Measurements from ENCODE around the gene SLC6A3.
A peak's percentile ranks its signal among the peaks of the same experiment; 100 is the strongest.

The SLC6A3 gene

GRCh38 chr5:1419476-1420210 lies 25.6 kb downstream of the SLC6A3 start:
- DNase-seq, result no peak

DNA sequence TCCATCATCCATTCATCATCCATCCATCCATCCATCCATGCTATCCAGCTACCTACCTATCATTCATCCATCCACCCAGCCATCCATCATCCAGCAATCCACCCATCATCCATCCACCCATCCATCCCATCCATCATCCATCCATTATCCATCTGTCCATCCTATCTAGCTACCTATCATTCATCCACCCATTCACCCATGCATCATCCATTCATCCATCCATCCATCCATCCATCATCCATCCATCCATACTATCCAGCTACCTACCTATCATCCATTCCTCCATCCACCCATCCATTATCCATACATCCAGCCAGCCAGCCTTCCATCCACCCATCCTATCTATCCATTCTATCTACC lies 26.3 kb downstream of the SLC6A3 start:
- no peak for DNase-seq

GRCh38 chr5:1418238-1418920 lies 26.9 kb downstream of the SLC6A3 start:
- DNase-seq, result no peak

- no peak for DNase-seq
Observed at GRCh38 chr5:1417586-1418225, 27.5 kb downstream of the SLC6A3 start.

GRCh38 chr5:1416856-1417469 lies 28.3 kb downstream of the SLC6A3 start:
- no peak for DNase-seq

DNA sequence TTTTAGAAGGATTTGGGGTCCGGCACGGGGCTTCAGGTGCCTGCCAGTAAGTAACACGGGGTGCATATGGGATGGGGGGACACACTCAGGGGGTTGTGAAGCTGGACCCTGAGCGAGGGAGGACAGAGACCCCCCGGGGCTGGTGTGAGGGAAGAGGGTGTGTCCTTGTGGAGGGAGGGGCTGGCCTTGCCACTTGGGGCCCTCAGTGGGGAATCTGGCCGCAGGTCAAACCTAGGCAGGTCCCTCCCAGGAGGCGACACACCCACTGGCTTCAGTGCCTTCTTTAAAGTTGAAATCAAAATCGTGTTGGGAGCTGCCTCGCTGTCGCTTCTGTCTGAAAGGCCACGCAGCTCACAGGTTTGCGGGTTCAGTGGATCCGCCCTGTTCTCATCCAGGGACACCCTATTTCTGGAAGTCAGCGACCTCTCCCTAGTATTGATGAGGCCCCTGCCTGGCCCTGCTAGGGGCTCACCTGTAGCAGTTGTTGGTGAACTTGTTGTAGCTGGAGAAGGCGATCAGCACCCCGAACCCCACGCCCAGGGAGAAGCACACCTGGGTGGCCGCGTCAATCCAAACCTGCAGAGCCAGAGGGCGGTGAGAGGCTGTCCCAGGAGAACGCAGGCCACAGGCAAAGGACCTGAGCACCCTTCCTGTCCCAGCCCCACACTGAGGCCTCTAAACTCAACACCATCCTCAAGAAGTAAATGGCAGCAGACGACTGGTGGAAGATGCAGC lies 29.4 kb downstream of the SLC6A3 start:
- no peak for DNase-seq

DNA sequence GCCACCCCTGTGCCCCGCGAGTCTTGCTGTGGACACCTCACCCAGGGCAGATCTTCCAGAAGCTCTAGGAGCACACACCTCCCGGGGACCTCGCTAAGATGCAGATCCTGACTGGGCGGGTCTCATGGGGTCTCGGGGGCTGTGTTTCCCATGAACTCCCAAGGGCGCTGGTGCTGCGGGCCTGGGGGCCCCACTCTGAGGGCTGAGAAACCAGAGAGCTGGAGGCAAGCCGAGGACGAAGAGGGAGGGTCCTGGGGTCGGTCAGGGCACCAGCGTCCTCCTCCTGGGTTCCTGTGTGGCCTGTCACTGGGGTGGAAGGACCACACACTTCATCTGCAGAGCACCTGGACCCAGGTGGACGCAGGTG lies 30.2 kb downstream of the SLC6A3 start:
- no peak for DNase-seq

DNA sequence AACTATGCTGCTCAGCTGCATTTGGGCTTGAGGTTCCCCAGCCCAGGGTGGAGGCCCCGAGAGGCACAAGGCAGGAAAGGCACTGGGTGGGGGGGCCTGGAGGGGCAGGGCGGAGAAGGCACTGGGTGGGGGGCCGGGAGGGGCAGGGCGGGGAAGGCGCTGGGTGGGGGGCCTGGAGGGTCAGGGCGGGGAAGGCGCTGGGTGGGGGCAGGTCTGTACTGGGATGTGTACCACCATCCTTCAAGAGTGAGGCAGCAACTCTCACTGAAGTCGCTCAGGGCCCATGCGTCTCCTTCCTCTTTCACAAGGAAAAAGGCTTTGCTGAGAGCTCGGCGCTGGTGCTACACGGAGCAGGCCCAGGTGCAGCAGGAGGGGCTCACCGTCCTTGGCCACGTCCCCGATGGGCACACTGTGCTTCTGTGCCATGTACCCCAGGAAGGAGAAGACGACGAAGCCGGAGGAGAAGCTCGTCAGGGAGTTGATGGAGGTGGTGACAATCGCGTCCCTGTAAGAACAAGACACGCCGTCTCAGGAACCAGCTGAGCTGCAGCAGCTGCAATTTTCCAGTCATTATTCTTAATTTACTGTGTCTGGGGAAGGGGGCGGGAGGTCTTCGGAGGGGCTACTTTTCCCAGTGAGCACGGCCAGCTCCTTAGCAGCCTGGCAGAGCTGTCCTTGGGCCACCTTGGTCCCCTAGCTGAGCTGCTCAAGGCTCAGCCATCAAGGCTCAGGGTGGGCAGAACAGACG lies 30.8 kb downstream of the SLC6A3 start:
- no peak for DNase-seq

DNA sequence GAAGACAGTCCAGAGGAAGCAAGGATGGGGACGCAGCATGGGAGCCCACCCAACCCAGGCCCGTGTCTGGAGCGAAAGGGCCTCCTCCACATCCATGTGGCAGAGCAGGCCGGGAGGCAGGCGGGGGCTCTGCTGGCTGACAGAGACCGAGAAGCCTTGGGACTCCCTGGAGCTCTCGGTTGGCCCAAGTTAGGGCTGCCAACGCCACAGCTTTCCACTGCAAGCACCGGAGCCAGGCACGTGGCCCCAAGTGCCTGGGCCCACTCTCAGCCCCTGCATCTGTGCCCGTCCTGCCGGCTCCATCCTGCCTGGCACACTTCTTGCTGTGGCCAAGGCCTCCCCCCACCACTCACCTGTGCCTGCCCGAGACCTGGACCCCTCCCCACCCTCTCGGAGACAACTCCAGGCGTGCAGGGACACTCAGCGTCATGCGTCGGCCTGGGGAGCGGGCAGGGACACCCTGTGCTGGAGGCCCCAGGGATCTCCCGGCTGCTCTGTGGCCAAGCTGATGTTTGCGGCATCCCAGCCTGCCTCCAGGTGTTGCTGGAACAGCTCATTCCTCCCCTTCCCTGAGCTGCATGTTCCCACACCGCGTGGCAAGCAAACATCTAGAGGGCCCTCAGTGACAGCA lies 31.5 kb downstream of the SLC6A3 start:
- DNase-seq, result no peak

DNA sequence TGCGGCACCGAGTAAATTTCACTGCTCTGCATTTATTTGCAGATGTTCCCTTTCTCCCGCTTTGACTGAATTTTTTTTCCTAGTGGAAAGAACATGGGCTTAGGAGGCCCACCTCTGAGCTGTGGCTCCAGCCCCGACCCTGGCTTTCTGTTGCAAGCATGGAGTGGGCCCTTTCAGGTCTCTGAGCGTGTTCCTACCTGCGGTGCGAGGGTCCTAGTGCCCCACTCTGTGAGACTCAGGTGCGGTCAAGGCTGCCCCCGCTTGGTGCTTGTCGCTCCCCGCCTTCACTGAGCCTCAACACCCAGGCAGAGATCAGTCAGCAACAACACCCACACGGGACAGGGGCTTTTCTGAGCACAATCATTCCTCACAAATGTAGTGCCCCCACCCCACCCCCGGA lies 32.0 kb downstream of the SLC6A3 start:
- DNase-seq, result no peak

GRCh38 chr5:1412621-1413020 lies 32.6 kb downstream of the SLC6A3 start:
- DNase-seq, result no peak

DNA sequence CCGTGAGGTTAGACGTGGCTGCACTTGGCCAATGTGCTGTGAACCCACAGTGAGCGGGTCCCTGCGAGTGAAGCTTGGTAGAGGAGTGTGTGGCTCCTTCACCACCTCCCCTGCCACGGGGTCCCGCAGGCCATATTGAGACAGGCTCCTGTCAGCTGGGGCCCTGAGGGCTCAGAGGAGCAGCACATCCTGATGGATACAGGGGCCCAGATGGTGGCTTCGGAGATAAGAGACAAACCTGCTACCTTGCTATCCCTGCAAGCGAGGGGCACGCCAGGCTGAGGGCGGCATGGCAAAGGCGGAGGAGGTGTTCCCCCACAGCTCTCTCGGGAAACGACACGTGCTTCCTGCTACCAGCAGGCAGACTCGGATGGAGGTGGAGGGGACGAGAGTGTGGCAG lies 33.1 kb downstream of the SLC6A3 start:
- peak; percentile 13 for DNase-seq

GRCh38 chr5:1411099-1411498 lies 34.1 kb downstream of the SLC6A3 start:
- DNase-seq, result no peak

DNA sequence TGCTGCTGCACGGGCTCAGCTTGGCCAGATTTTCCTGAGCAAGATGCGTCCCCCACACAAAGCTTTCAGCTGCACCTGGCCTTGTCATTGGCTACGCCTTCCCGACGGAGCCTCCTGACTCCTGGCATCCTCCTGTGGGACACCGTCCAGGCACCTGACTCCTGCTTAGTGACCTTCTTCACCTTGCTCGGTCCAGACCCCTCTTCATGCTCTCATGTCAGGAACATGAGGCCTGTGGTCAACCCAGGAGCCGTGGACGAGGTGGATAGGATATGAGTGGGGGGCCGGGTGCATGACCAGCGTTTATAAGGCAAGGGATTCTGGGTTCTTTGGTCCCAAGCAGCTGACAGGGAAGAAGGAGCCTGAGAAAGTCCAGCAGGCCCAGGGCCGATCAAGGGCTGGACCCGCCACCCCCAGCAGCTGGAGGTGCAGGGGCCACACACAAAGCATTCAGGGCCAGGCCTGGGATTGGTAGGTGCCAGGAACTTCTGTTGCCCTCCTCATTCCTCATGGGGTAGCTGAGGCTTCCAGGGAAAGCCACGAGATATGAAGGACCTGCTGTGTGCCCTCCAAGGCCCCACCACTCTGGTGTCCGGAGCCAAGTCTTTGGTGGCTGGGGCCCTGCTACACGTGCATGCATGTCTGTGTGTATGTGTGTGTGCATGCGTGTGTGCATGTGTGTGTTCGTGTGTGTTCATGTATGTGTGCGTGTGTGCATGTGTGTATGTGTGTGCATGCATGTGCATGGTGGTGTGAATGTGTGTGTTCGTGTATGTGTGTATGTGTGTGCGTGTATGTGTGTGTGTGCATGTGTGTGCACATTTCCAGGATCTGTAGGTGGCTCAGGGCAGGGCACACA lies 34.9 kb downstream of the SLC6A3 start:
- no peak for DNase-seq

GRCh38 chr5:1409381-1410110 lies 35.7 kb downstream of the SLC6A3 start:
- no peak for DNase-seq

GRCh38 chr5:1406681-1407640 lies 38.3 kb downstream of the SLC6A3 start:
- DNase-seq, result no peak

DNA sequence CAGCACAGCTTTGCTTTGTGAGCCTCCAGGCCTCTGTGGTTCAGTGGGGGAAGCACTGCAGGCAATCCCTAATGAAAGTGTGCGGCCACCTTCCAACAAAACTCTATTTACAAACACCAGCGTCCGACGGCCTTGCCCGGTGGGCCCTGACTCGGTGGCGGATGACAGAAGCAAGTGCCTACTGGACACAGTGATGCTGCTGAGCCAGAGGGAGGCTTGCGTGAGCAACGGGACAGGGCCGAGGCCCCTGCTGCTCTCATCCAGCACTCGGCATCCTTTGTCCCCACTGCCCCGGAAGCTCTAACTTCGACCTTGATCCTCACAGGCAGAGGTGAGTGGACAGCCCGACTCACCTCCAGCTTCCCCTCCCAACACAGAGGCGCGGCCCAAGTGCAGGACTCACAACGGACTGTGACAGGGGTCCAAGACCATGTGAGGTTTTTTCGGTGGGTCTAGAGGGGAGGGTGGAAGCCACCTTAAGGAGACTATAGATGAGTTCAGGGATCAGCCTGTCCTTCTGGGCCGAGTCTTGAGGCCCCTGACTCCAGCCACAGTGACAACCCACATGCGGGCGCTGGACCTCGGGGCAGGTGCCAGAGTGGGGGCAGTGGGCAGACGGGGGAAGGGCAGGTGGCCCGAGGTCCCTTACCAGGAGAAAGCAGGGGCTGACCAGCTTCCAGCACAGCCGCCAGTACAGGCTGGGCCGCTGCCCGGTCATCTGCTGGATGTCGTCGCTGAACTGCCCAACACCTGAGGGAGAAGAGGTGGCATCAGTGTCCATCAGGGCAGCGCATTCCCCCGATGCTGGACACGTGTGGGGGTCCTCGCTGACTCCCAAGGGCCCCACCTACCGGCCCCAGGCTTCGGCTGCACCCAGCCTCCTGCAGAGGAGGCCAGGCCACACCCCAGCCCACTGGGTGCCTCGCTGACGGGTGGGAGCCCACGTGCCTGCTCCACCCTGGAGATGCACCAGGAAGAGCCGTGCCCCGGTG lies 39.4 kb downstream of the SLC6A3 start:
- DNase-seq, result no peak

- no peak for DNase-seq
Observed at GRCh38 chr5:1405121-1405520, 40.1 kb downstream of the SLC6A3 start.
